GM18511 (cell line): ENCODE measurements around the gene GJB3.
"Not testable (repeated sequence)": the region's sequence is repeated elsewhere in the genome, so short reads cannot be mapped to it uniquely, and the experiment has no call there.

Experiments used
- ATAC-seq: cut with Tn5 transposase; IDR thresholded peaks from one replicate; pipeline ENCODE4 v1.9.1; 2021; ENCODE audit warnings: mild to moderate bottlenecking, moderate library complexity; ENCODE audit not compliant: unreplicated experiment

Gene GJB3

GRCh38 chr1:34818862-34819261 lies 37.8 kb downstream of the GJB3 start:
- ATAC-seq, result not testable (repeated sequence)

DNA sequence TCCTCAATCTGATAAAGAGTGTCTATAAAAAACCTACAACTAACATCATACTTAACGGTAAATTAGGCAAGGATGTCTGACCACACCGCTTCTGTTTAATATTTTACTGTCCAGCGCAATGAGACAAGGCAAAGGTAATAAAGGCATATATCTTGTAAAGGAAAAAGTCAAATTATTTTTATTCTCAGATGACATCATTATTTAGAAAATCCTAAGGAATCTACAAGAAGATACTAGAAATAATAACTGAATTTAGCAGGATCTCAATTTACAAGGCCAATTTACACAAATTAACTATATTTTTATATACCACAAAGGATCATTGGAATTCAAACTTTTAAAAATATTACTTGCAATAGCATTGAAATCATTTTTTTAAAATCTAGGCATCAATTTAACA lies 41.2 kb downstream of the GJB3 start:
- no peak for ATAC-seq

DNA sequence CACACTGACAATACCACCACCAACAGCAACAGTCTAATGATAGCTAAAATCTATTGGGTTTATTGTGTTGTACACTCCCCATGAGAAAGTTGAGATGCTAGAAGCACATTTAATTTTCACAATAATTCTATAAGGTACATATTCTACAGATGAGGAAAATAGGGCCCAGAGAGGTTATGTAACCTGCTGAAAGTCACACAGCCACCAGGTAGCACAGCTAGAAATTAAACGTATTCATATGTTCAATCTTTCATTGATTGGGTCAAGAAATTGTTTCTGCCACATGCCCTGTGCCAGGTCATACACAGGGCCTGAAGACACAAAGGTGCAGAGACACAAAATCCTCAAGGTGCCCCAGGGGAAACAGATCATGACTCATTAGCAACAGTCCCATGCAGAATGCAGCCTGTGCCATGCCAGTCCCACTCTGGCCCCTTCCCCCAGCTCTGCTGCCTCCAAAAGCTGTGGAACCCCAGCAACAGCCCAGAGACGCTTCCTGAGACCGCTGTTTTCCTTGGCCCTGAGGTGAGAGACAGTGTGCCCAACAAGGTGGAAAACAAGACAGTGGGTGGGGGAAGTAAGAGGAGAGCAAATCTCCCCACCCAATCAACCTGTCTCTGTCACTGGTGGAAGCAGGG lies 43.9 kb downstream of the GJB3 start:
- ATAC-seq, result no peak

DNA sequence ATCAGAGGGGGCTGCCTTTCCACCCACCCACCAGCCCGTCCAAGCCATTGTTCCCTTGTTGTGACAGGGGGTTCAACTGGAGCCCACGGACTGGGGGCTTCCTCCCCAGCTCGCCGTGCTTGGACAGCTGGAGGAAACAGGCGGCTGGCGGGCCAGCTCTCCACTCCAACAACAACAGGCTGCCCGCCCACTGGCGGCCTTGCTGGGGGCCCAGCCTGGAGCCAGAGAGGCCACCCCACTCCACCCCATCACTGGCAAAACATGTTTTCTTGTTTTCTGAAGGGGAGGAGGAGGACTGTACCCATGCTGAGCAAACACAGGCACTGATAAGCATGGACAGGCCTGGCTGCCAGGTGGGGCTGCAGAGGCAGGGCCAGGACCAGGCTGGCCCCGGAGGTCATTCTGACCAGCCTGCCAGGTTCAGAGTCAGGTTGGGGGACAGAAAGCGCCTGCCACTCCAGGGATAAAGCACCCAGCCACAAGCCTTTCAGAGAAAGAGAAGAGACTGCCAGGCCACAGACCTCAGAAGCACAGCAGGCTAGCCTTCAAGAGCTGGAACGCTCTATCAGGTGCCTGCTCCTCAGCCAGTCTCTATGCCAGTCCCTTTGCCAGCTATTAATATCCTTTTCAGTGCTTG lies 44.6 kb downstream of the GJB3 start:
- no peak for ATAC-seq

DNA sequence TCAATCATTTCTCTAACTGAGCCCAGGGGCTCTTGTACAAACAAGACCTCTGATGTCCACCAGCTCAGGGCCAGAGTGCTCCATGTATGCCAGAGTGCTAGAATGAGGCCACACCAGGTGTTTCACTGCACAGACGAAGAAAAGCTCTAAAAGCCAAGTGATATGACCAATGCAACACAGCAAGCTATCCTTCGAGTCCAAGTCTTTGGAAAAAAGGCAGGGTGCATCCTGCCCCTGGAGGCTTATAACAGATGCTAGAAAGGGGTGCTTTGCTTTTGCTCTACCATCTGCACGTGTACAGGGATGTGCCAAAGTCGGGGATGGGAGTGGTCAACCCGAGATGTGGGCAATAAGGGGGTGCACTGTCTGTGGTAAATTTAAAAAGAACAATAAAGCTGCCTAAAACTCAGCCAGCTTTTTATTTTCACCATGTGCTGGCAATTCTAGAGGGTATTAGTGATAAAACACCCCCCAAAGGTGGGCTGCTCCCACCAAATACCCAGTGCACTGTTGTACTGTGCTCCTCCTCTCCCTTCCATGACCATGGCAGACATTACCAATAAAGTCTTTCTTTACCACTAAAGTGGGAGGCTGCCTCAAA lies 46.4 kb downstream of the GJB3 start:
- no peak for ATAC-seq

- no peak for ATAC-seq
Observed at GRCh38 chr1:34828611-34829010, 47.6 kb downstream of the GJB3 start.

DNA sequence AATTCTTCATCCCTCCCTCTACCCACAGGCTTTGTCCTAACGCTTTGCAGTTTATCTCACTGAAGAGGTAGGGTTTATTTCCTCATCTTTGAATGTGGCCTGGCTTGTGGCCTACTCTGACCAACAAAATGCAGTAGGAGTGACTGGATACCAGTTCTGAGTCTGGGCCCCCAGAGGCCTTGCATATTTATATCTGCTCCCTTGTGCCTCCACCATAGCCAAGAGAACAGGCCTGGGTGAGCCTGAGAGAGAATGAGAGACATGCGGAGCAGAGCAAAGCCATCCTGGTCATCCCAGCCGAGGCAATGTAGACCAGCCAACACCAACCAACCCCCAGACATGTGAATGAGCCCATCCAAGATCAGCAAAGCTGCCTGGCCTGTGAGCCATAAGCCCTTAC lies 48.2 kb downstream of the GJB3 start:
- ATAC-seq, result no peak

- ATAC-seq, result no peak
Observed at GRCh38 chr1:34831721-34832246, 50.8 kb downstream of the GJB3 start.

GRCh38 chr1:34833711-34834110 lies 52.7 kb downstream of the GJB3 start:
- no peak for ATAC-seq
